A549 (cell line): Measurements from ENCODE around the gene LHCGR. TPM values are rescaled to one million over a fixed set of nuclear protein-coding genes. Genes with fewer than 3 reads are reported as not detected.
A peak's percentile ranks its signal among the peaks of the same experiment; 100 is the strongest.

Source experiments
- ATAC-seq, 2 experiments: fragments of 200-7000 bp in 1 of 2; fragments of >200 bp in 1 of 2; cut with Nextera tagmentation in 1 of 2; cut with Tn5 transposase in 1 of 2; 3 replicates each; pipeline versions ENCODE4 v1.8.0 to v1.9.1; 2018 to 2020; ENCODE audit warnings: mild to moderate bottlenecking in 1 of 2, moderate library complexity in 1 of 2
- CTCF ChIA-PET: fragments of 300-600 bp; sonication (Branson Sonifier 250); formaldehyde crosslinking; extraction: SDS; loops from one replicate; lab custom pipeline; 2021; ENCODE audit warnings: antibody characterized with exemption, inconsistent platforms; lab: Yijun Ruan, JAX
- POLR2A ChIA-PET: fragments of 350-600 bp; formaldehyde crosslinking; extraction: SDS; loops from one replicate; lab custom pipeline; 2021; ENCODE audit warnings: antibody characterized with exemption, inconsistent platforms; lab: Yijun Ruan, JAX
- DNase-seq, 2 experiments: peaks; one replicate each; pipeline versions ENCODE4 v3.0.0 to v3.0.0-alpha.2; 2011 to 2016; ENCODE audit warnings: low read depth in 1 of 2, low spot score in 1 of 2
- FAIRE-seq: peaks from 2 replicates; lab custom pipeline; 2011; peaks lifted over from hg19 to GRCh38; lab: Jason Lieb, UNC
- H3K27ac ChIP-seq, 2 experiments: fragments of >200 bp; sonication (Bioruptor Twin); formaldehyde crosslinking; 3 replicates each; pipeline ENCODE4 v1.5.1; 2016 to 2017
- H3K4me1 ChIP-seq: fragments of >200 bp; sonication (Bioruptor Twin); formaldehyde crosslinking; 3 replicates; pipeline ENCODE4 v1.6.1; 2016
- H3K4me2 ChIP-seq: fragments of >200 bp; sonication (Bioruptor Twin); formaldehyde crosslinking; 3 replicates; pipeline ENCODE4 v1.6.1; 2016
- H3K4me3 ChIP-seq: fragments of >200 bp; sonication (Bioruptor Twin); formaldehyde crosslinking; 3 replicates; pipeline ENCODE4 v1.5.1; 2016
- H3K9me3 ChIP-seq: fragments of >200 bp; sonication (Bioruptor Twin); formaldehyde crosslinking; 3 replicates; pipeline ENCODE4 v1.6.1; 2016
- BCL3 ChIP-seq: fragments of >200 bp; sonication (Bioruptor Twin); formaldehyde crosslinking; IDR thresholded peaks from 3 replicates; pipeline ENCODE4 v1.6.1; 2016
- BHLHE40 ChIP-seq: IDR thresholded peaks from 2 replicates; pipeline ENCODE4 v1.6.1; 2012; ENCODE audit warnings: low read depth, low read length, inconsistent platforms
- CBX2 ChIP-seq: fragments of 200-600 bp; sonication (generic); IDR thresholded peaks from 2 replicates; pipeline ENCODE4 v1.6.1; 2016; ENCODE audit warnings: low read depth, mild to moderate bottlenecking, borderline replicate concordance
- CBX8 ChIP-seq: fragments of 200-600 bp; sonication (generic); IDR thresholded peaks from 2 replicates; pipeline ENCODE4 v1.6.1; 2016
- CHD2 ChIP-seq: fragments of 150-350 bp; IDR thresholded peaks from 2 replicates; pipeline ENCODE4 v1.6.1; 2014; ENCODE audit warnings: low read length; ENCODE audit not compliant: partially characterized antibody
- EHF ChIP-seq: fragments of 250-450 bp; sonication (Bioruptor Pico); IDR thresholded peaks from 2 replicates; pipeline ENCODE4 v1.5.0; 2020; ENCODE audit warnings: mild to moderate bottlenecking
- EHMT2 ChIP-seq: fragments of 200-600 bp; sonication (generic); IDR thresholded peaks from 2 replicates; pipeline ENCODE4 v1.6.1; 2016; ENCODE audit warnings: antibody characterized with exemption, low read depth, mild to moderate bottlenecking, moderate library complexity
- FOSL2 ChIP-seq, 2 experiments: fragments of 450-650 bp in 1 of 2; fragments of >200 bp in 1 of 2; sonication (Bioruptor Twin) in 1 of 2; formaldehyde crosslinking; IDR thresholded peaks; 2 replicates each; pipeline versions ENCODE4 v1.5.0 to v1.6.1; 2016 to 2020; ENCODE audit warnings: mild to moderate bottlenecking in 1 of 2, moderate library complexity in 1 of 2
- HMGXB4 ChIP-seq: fragments of 250-450 bp; sonication (Bioruptor Pico); IDR thresholded peaks from 2 replicates; pipeline ENCODE4 v1.5.0; 2021; ENCODE audit warnings: mild to moderate bottlenecking, moderate library complexity, borderline replicate concordance
- HOXB5 ChIP-seq: fragments of 250-450 bp; sonication (Bioruptor Pico); IDR thresholded peaks from 2 replicates; pipeline ENCODE4 v1.5.0; 2020; ENCODE audit warnings: mild to moderate bottlenecking, moderate library complexity
- JUN ChIP-seq, 2 experiments: fragments of >200 bp; sonication (Bioruptor Twin); formaldehyde crosslinking; IDR thresholded peaks; 2 replicates in 1 of 2; 3 replicates in 1 of 2; pipeline ENCODE4 v1.6.1; 2016 to 2017
- JUNB ChIP-seq: fragments of >200 bp; sonication (Bioruptor Twin); formaldehyde crosslinking; IDR thresholded peaks from 2 replicates; pipeline ENCODE4 v1.6.1; 2016
- MAFK ChIP-seq: fragments of 450-650 bp; IDR thresholded peaks from 2 replicates; pipeline ENCODE4 v1.6.1; 2014; ENCODE audit not compliant: partially characterized antibody
- MAX ChIP-seq: IDR thresholded peaks from 2 replicates; pipeline ENCODE4 v1.6.1; 2012
- MAZ ChIP-seq: fragments of 150-350 bp; IDR thresholded peaks from 2 replicates; pipeline ENCODE4 v1.6.1; 2014; ENCODE audit warnings: antibody characterized with exemption, low read depth, low read length, borderline replicate concordance
- NR3C1 ChIP-seq: fragments of >200 bp; sonication (Bioruptor Twin); formaldehyde crosslinking; IDR thresholded peaks from 3 replicates; pipeline ENCODE4 v1.6.1; 2017
- POLR2A ChIP-seq: IDR thresholded peaks from 2 replicates; pipeline ENCODE4 v1.6.1; 2012; ENCODE audit warnings: mild to moderate bottlenecking, low read length
- POLR2AphosphoS2 ChIP-seq: conservative IDR thresholded peaks from 2 replicates; pipeline ENCODE4 v1.6.1; 2012; ENCODE audit warnings: low read length, improper control_type of control experiment, inconsistent platforms
- RFX5 ChIP-seq: fragments of 450-650 bp; IDR thresholded peaks from 2 replicates; pipeline ENCODE4 v1.7.1; 2014; ENCODE audit warnings: antibody characterized with exemption, mild to moderate bottlenecking, moderate library complexity
- SMC3 ChIP-seq: fragments of >200 bp; sonication (Bioruptor Twin); formaldehyde crosslinking; IDR thresholded peaks from 3 replicates; pipeline ENCODE4 v1.6.1; 2018; ENCODE audit warnings: inconsistent platforms
- TP53 ChIP-seq: fragments of 250-450 bp; sonication (Bioruptor Pico); IDR thresholded peaks from 2 replicates; pipeline ENCODE4 v1.5.0; 2021; ENCODE audit warnings: mild to moderate bottlenecking, moderate library complexity
- ZNF302 ChIP-seq: fragments of 250-450 bp; sonication (Bioruptor Pico); IDR thresholded peaks from 2 replicates; pipeline ENCODE4 v1.9.0; 2021; ENCODE audit warnings: inconsistent platforms, mild to moderate bottlenecking, moderate library complexity
- WGBS: methylation state at CpG from one replicate; pipeline ENCODE4 v1.1.6; 2017; ENCODE audit errors: missing lambda C conversion rate; 5-methylcytosine and 5-hydroxymethylcytosine counted together
- polyA plus RNA-seq, 4 experiments: library from polyadenylated mRNA; depleted of rRNA in 3 of 4; stranded (reverse); fragments of >200 nt; fragmentation: RNase III in 1 of 4; extraction: RNeasy Plus Mini Kit Qiagen cat#74134 plus additional on column Dnase treatment in 1 of 4; gene quantifications; 2 replicates in 3 of 4; 3 replicates in 1 of 4; pipeline ENCODE4 v1.2.3, GENCODE V29; 2011 to 2017
- TF ChIP-seq, protein P1 (sequence below): IDR thresholded peaks from 2 replicates; pipeline ENCODE4 v1.6.1; 2012; ENCODE audit warnings: low read depth, borderline replicate concordance
- TF ChIP-seq, protein P2 (sequence below): fragments of 250-450 bp; sonication (Bioruptor Pico); IDR thresholded peaks from 2 replicates; pipeline ENCODE4 v1.5.0; 2020; ENCODE audit warnings: low read depth, mild to moderate bottlenecking, moderate library complexity
- TF ChIP-seq, protein P3 (sequence below): IDR thresholded peaks from 2 replicates; pipeline ENCODE4 v1.6.1; 2012
- TF ChIP-seq, protein P4 (sequence below): fragments of >200 bp; sonication (Bioruptor Twin); formaldehyde crosslinking; IDR thresholded peaks from 3 replicates; pipeline ENCODE4 v1.5.1; 2016

Gene LHCGR
- polyA plus RNA-seq, 2 of the 4 experiments (the other 2 are of a cell fraction) = not detected

GRCh38 chr2:48699348-48699930 lies 56.1 kb downstream of the LHCGR start (continued):
- no peak for TF ChIP-seq CHD2
- no peak for TF ChIP-seq HOXB5 (CRISPR knock-in tag)
- TF ChIP-seq BCL3 = no peak
- no peak for TF ChIP-seq EHF
- no peak for TF ChIP-seq MAX

DNA sequence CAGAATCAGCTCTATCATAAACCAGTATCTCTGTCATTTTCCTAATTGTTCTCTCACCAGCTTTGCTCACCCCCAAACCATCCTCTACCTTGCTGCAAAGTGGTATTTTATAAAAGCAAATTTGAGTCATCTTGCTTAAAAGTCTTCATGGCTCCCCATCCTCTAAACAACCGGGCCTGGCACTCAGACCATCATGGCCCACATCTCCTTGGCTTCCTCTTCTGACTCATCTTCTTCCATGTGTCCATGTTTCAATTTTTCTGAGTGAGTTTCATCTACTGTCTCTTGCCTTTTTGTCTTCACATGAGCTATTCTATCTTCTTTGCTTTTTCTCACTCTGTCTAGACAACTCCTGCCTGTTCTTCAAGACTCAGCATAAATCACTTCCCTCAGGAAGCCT lies 58.6 kb downstream of the LHCGR start:
- FAIRE-seq = no peak

DNA sequence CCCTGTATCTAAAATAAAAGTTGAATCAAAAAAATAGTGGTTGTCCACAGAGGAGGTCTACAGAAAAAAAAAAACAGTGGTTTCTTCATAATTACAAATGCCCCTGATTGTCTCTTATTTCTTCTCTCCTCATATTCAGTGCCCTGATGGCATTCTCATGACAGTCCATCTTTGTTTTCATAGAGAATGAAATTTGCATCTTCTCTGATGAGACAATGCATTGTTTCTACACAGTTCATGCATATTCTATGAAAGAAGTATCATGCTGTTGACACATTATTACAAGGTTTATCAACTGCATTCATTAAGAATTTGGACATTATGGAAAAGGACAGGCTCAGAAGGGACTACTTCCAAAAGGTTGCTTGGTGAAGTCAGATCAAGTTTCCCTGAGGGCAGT lies 59.5 kb downstream of the LHCGR start:
- peak; percentile 56 for FAIRE-seq
- Histone ChIP-seq H3K9me3 (no peaks in the 10 kb centered on the region), H3K27ac (no peak overlapping the region), H3K4me1 (no peaks in the 10 kb centered on the region), H3K4me3 (no peak overlapping the region), H3K4me2 (no peak overlapping the region)
- no peak for DNase-seq
- no peak for ATAC-seq
- CTCF ChIA-PET = no interaction called here
- POLR2A ChIA-PET = no interaction called here
- TF ChIP-seq JUN (IDR thresholded peaks at IDR 0.05) = no peak
- TF ChIP-seq MAZ = no peak
- TF ChIP-seq HMGXB4 (CRISPR knock-in tag) = no peak
- no peak for TF ChIP-seq ZNF302 (CRISPR knock-in tag)
- TF ChIP-seq MAX = no peak
- TF ChIP-seq, protein P1, sequence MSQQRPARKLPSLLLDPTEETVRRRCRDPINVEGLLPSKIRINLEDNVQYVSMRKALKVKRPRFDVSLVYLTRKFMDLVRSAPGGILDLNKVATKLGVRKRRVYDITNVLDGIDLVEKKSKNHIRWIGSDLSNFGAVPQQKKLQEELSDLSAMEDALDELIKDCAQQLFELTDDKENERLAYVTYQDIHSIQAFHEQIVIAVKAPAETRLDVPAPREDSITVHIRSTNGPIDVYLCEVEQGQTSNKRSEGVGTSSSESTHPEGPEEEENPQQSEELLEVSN = no peak
- TF ChIP-seq RFX5 = no peak
- no peak for TF ChIP-seq JUNB
- no peak for TF ChIP-seq NR3C1
- TF ChIP-seq TP53 (CRISPR knock-in tag) = no peak
- no peak for TF ChIP-seq MAFK
- no peak for TF ChIP-seq SMC3
- TF ChIP-seq EHMT2 = no peak
- TF ChIP-seq, protein P2, sequence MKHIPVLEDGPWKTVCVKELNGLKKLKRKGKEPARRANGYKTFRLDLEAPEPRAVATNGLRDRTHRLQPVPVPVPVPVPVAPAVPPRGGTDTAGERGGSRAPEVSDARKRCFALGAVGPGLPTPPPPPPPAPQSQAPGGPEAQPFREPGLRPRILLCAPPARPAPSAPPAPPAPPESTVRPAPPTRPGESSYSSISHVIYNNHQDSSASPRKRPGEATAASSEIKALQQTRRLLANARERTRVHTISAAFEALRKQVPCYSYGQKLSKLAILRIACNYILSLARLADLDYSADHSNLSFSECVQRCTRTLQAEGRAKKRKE (CRISPR knock-in tag) = no peak
- no peak for TF ChIP-seq EHF
- no peak for TF ChIP-seq CBX2
- TF ChIP-seq FOSL2 (IDR thresholded peaks at IDR 0.05) = no peak
- no peak for TF ChIP-seq FOSL2 (CRISPR knock-in tag; IDR thresholded peaks at IDR 0.05)
- TF ChIP-seq, protein P3, sequence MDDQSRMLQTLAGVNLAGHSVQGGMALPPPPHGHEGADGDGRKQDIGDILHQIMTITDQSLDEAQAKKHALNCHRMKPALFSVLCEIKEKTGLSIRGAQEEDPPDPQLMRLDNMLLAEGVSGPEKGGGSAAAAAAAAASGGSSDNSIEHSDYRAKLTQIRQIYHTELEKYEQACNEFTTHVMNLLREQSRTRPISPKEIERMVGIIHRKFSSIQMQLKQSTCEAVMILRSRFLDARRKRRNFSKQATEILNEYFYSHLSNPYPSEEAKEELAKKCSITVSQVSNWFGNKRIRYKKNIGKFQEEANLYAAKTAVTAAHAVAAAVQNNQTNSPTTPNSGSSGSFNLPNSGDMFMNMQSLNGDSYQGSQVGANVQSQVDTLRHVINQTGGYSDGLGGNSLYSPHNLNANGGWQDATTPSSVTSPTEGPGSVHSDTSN = no peak
- TF ChIP-seq CBX8 = no peak

More for the DNA sequence above, 58.6 kb downstream of the LHCGR start:
- ChIA-PET POLR2A (no interaction called here), CTCF (interaction anchor here (0.9 kb wide), 1 partner anchor 12 kb away, joined by 3 read pairs; no protein-coding TSS in a partner anchor)
- H3K27ac ChIP-seq = no peak overlapping the region
- no peaks in the 10 kb centered on the region for H3K4me1 ChIP-seq
- H3K4me3 ChIP-seq = no peak overlapping the region
- ATAC-seq (no peak), DNase-seq (no peak)
- no peaks in the 10 kb centered on the region for H3K9me3 ChIP-seq
- 3% methylated on average over 1 of the region's 1 CpG for WGBS
- TF ChIP-seq, protein P4, sequence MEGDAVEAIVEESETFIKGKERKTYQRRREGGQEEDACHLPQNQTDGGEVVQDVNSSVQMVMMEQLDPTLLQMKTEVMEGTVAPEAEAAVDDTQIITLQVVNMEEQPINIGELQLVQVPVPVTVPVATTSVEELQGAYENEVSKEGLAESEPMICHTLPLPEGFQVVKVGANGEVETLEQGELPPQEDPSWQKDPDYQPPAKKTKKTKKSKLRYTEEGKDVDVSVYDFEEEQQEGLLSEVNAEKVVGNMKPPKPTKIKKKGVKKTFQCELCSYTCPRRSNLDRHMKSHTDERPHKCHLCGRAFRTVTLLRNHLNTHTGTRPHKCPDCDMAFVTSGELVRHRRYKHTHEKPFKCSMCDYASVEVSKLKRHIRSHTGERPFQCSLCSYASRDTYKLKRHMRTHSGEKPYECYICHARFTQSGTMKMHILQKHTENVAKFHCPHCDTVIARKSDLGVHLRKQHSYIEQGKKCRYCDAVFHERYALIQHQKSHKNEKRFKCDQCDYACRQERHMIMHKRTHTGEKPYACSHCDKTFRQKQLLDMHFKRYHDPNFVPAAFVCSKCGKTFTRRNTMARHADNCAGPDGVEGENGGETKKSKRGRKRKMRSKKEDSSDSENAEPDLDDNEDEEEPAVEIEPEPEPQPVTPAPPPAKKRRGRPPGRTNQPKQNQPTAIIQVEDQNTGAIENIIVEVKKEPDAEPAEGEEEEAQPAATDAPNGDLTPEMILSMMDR = no peak
- TF ChIP-seq POLR2AphosphoS2 (no peak), POLR2A (no peak), BHLHE40 (no peak)
- H3K4me2 ChIP-seq = no peak overlapping the region
